ENCODE data around the gene SELENOW. TPM values are rescaled to one million over a fixed set of nuclear protein-coding genes. Genes with fewer than 3 reads are reported as not detected.
"Not testable (repeated sequence)": the region's sequence is repeated elsewhere in the genome, so short reads cannot be mapped to it uniquely, and the experiment has no call there.

SELENOW gene
- total and polyA plus RNA-seq, 4 donors: 329 to 692 (median 640) TPM

- peaks cover 5% of the 10 kb centered on the region for H3K4me1 ChIP-seq (ENCODE audit: control insufficient read depth, insufficient read depth, low read length)
- H3K27me3 ChIP-seq (ENCODE audit: control insufficient read depth, insufficient read depth, low read length): no peaks in the 10 kb centered on the region
- no peak overlapping the region for H3K27ac ChIP-seq (ENCODE audit: low read depth, low read length)
- DNase-seq (ENCODE audit: low read depth in 4 of 6, low spot score in 6 of 6): no peak
- peaks cover 9% of the 10 kb centered on the region for H3K36me3 ChIP-seq (ENCODE audit: control insufficient read depth, insufficient read depth, low read length)
- H3K9me3 ChIP-seq (ENCODE audit: control insufficient read depth, insufficient read depth, low read length): no peaks in the 10 kb centered on the region
- no peak overlapping the region for H3K4me3 ChIP-seq (ENCODE audit: low read depth, low read length)
- no CpG with 5 or more reads among the region's 1 CpG for WGBS (ENCODE audit: insufficient coverage)
Observed at GRCh38 chr19:47792616-47793015, 14.1 kb downstream of the SELENOW start.

DNA sequence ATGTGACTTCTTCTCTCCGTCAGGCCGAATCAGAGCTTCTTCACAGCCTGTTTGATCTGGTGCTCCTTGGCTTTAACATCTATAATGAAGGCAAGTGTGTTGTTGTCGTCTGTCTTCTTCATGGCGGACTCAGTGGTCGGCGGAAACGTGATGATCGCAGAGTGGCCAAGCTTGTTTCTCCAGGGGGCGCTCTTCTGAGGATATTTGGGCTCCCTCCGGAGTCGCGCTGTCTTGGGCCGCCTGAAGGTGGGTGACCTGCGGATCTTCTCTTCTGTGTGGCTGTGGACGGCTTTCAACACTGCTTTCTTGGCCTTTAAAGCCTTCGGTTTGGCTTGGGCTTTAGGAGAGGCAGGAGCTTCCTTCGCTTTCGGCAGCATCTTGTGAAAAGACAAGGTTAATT is 16.0 kb downstream of the SELENOW start:
- no peak for DNase-seq (ENCODE audit: low read depth in 4 of 6, low spot score in 6 of 6)
- peaks cover 5% of the 10 kb centered on the region for H3K4me1 ChIP-seq (ENCODE audit: control insufficient read depth, insufficient read depth, low read length)
- WGBS (ENCODE audit: insufficient coverage): 84% methylated on average over 16 of the region's 18 CpGs
- no peak overlapping the region for H3K4me3 ChIP-seq (ENCODE audit: low read depth, low read length)
- H3K27me3 ChIP-seq (ENCODE audit: control insufficient read depth, insufficient read depth, low read length): no peaks in the 10 kb centered on the region
- H3K36me3 ChIP-seq (ENCODE audit: control insufficient read depth, insufficient read depth, low read length): no peaks in the 10 kb centered on the region
- no peak overlapping the region for H3K27ac ChIP-seq (ENCODE audit: low read depth, low read length)
- no peaks in the 10 kb centered on the region for H3K9me3 ChIP-seq (ENCODE audit: control insufficient read depth, insufficient read depth, low read length)

DNA sequence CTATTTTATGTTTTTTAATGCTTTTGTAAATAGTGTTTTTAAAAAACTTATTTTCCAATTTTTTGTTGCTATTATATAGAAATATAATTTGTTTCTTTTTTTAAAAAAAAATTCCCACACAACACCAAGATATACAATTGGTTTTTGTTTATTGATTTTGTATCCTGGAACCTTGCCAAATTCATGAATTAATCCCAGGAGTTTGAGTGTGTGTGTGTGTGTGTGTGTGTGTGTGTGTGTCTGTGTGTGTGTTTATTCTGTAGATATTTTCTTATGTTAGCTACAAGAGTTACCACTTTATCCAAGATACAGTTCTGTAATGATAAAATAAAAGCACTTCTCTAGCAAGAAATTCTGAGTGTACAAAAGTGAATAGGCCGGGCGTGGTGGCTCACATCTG is 18.3 kb downstream of the SELENOW start:
- Histone ChIP-seq H3K4me1 (ENCODE audit: control insufficient read depth, insufficient read depth, low read length) (no peaks in the 10 kb centered on the region), H3K36me3 (ENCODE audit: control insufficient read depth, insufficient read depth, low read length) (no peaks in the 10 kb centered on the region), H3K9me3 (ENCODE audit: control insufficient read depth, insufficient read depth, low read length) (no peaks in the 10 kb centered on the region), H3K27me3 (ENCODE audit: control insufficient read depth, insufficient read depth, low read length) (no peaks in the 10 kb centered on the region), H3K4me3 (ENCODE audit: low read depth, low read length) (no peak overlapping the region), H3K27ac (ENCODE audit: low read depth, low read length) (no peak overlapping the region)
- no peak for DNase-seq (ENCODE audit: low read depth in 4 of 6, low spot score in 6 of 6)
- WGBS (ENCODE audit: insufficient coverage): 95% methylated on average over 2 of the region's 2 CpGs

GRCh38 chr19:47797996-47798903 is 19.7 kb downstream of the SELENOW start:
- no peak for DNase-seq (ENCODE audit: low read depth in 4 of 6, low spot score in 6 of 6)
- H3K4me1 ChIP-seq (ENCODE audit: control insufficient read depth, insufficient read depth, low read length): no peaks in the 10 kb centered on the region
- WGBS (ENCODE audit: insufficient coverage): 70% methylated on average over 11 of the region's 14 CpGs
- H3K27ac ChIP-seq (ENCODE audit: low read depth, low read length): no peak overlapping the region
- H3K27me3 ChIP-seq (ENCODE audit: control insufficient read depth, insufficient read depth, low read length): no peaks in the 10 kb centered on the region
- no peak overlapping the region for H3K4me3 ChIP-seq (ENCODE audit: low read depth, low read length)
- H3K9me3 ChIP-seq (ENCODE audit: control insufficient read depth, insufficient read depth, low read length): no peaks in the 10 kb centered on the region
- H3K36me3 ChIP-seq (ENCODE audit: control insufficient read depth, insufficient read depth, low read length): peaks cover 3% of the 10 kb centered on the region

DNA sequence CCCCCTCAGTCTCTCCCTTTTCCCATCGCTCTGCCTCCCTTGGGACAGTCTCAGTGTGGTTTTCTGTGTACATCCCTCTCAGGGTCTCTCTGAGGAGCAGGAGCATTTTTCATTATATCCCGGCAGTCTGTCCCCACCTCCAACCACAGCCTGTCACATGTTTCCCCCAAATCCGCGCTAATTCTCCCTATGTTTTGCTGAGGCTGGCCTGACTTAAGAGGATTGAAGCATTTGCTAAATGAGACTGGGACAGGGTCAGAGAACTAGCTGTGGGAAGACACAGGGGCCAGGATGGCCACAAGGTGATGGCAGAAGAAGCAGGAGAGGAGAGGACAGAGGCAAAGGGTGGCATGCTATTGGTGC is 20.4 kb downstream of the SELENOW start:
- H3K36me3 ChIP-seq (ENCODE audit: control insufficient read depth, insufficient read depth, low read length): peaks cover 3% of the 10 kb centered on the region
- WGBS (ENCODE audit: insufficient coverage): 86% methylated on average over 1 of the region's 4 CpGs
- DNase-seq (ENCODE audit: low read depth in 4 of 6, low spot score in 6 of 6): no peak
- H3K27ac ChIP-seq (ENCODE audit: low read depth, low read length): no peak overlapping the region
- H3K4me3 ChIP-seq (ENCODE audit: low read depth, low read length): no peak overlapping the region
- no peaks in the 10 kb centered on the region for H3K9me3 ChIP-seq (ENCODE audit: control insufficient read depth, insufficient read depth, low read length)
- no peaks in the 10 kb centered on the region for H3K27me3 ChIP-seq (ENCODE audit: control insufficient read depth, insufficient read depth, low read length)
- no peaks in the 10 kb centered on the region for H3K4me1 ChIP-seq (ENCODE audit: control insufficient read depth, insufficient read depth, low read length)

GRCh38 chr19:47801270-47801669 is 22.8 kb downstream of the SELENOW start:
- Histone ChIP-seq H3K4me1 (ENCODE audit: control insufficient read depth, insufficient read depth, low read length) (no peaks in the 10 kb centered on the region), H3K27me3 (ENCODE audit: control insufficient read depth, insufficient read depth, low read length) (no peaks in the 10 kb centered on the region), H3K4me3 (ENCODE audit: low read depth, low read length) (no peak overlapping the region), H3K36me3 (ENCODE audit: control insufficient read depth, insufficient read depth, low read length) (peaks cover 3% of the 10 kb centered on the region), H3K9me3 (ENCODE audit: control insufficient read depth, insufficient read depth, low read length) (no peaks in the 10 kb centered on the region), H3K27ac (ENCODE audit: low read depth, low read length) (no peak overlapping the region)
- WGBS (ENCODE audit: insufficient coverage): 100% methylated on average over 2 of the region's 4 CpGs
- no peak for DNase-seq (ENCODE audit: low read depth in 4 of 6, low spot score in 6 of 6)

DNA sequence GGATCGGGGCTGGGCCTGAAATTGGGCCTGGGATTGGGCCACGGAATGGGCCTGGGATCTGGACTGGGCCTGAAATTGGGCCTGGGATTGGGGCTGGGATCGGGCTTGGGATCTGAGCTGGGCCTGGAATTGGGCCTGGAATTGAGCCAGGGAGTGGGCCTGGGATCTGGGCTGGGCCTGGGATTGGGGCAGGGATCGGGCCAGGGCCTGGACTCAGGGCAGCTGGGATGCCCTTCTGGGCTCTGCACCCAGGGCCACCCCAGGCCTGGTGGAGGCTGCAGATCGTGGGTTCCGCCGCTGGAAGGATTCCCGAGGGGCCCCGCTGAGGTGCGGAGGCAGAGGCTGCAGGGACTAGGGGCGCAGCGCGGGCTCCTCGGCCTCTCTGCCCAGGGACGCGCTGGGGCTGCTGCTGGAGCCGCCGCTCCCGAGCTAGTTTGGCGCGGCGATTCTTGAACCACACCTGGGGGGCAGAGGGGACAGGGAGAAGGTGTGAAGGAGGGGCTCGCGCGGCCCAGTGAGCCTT is 24.1 kb downstream of the SELENOW start:
- no peaks in the 10 kb centered on the region for H3K9me3 ChIP-seq (ENCODE audit: control insufficient read depth, insufficient read depth, low read length)
- no peaks in the 10 kb centered on the region for H3K4me1 ChIP-seq (ENCODE audit: control insufficient read depth, insufficient read depth, low read length)
- WGBS (ENCODE audit: insufficient coverage): 85% methylated on average over 9 of the region's 25 CpGs
- H3K4me3 ChIP-seq (ENCODE audit: low read depth, low read length): no peak overlapping the region
- H3K27me3 ChIP-seq (ENCODE audit: control insufficient read depth, insufficient read depth, low read length): no peaks in the 10 kb centered on the region
- H3K27ac ChIP-seq (ENCODE audit: low read depth, low read length): no peak overlapping the region
- DNase-seq (ENCODE audit: low read depth in 4 of 6, low spot score in 6 of 6): no peak
- H3K36me3 ChIP-seq (ENCODE audit: control insufficient read depth, insufficient read depth, low read length): peaks cover 3% of the 10 kb centered on the region

DNA sequence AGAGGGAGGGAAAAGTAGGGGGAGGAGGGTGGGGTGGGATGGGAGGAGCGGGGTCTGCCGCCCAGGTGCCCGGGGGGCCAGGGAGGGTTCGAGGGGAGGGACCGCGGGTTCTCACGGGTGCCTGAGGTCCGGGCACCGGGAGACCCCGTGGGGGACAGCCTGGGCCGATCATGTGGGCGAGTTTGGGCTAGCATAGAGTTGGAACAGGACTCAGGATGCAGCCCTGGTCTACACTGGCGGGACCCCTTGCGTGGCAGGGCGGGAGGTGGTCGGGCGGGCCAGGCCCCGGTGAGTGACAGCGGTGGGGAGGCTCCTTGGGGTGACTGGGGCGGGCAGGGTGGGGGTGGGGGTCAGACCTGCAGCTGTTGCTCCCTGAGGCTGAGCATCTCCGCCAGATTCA is 24.6 kb downstream of the SELENOW start:
- 60% methylated on average over 11 of the region's 21 CpGs for WGBS (ENCODE audit: insufficient coverage)
- not testable (repeated sequence) for H3K9me3 ChIP-seq (ENCODE audit: control insufficient read depth, insufficient read depth, low read length); H3K36me3 ChIP-seq (ENCODE audit: control insufficient read depth, insufficient read depth, low read length); DNase-seq (ENCODE audit: low read depth in 4 of 6, low spot score in 6 of 6); H3K4me3 ChIP-seq (ENCODE audit: low read depth, low read length); H3K4me1 ChIP-seq (ENCODE audit: control insufficient read depth, insufficient read depth, low read length); H3K27me3 ChIP-seq (ENCODE audit: control insufficient read depth, insufficient read depth, low read length); H3K27ac ChIP-seq (ENCODE audit: low read depth, low read length)

DNA sequence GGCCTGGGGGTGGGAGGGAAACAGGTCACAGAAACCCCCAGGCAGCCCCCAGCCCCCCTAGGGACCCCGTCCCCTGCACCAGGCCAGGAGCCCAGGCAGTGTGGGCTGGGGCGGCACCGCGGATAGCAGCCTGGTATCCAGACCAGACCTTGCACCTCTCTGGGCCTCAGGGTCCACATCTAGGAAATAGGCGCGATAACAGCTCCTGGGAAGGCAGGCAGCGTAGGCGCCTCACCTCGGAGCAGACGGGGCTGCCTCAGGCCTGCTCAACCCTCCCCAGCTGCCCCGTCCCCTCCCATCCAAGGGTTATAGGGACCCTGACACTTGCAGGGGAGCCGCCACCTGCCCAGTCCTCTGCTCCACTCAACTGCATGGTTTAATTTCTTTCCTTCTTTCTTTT is 25.2 kb downstream of the SELENOW start:
- not testable (repeated sequence) for H3K4me1 ChIP-seq (ENCODE audit: control insufficient read depth, insufficient read depth, low read length); H3K9me3 ChIP-seq (ENCODE audit: control insufficient read depth, insufficient read depth, low read length); H3K4me3 ChIP-seq (ENCODE audit: low read depth, low read length); DNase-seq (ENCODE audit: low read depth in 4 of 6, low spot score in 6 of 6); H3K36me3 ChIP-seq (ENCODE audit: control insufficient read depth, insufficient read depth, low read length); H3K27me3 ChIP-seq (ENCODE audit: control insufficient read depth, insufficient read depth, low read length); H3K27ac ChIP-seq (ENCODE audit: low read depth, low read length)
- WGBS (ENCODE audit: insufficient coverage): no CpG with 5 or more reads among the region's 12 CpGs

GRCh38 chr19:47804451-47804850 is 25.9 kb downstream of the SELENOW start, which contains the start of gene TPRX1:
TSS of gene TPRX1 (minus strand) at chr19:47804551. CDS start at chr19:47804539, 12 bp downstream.
- DNase-seq (ENCODE audit: low read depth in 4 of 6, low spot score in 6 of 6); H3K4me1 ChIP-seq (ENCODE audit: control insufficient read depth, insufficient read depth, low read length); H3K4me3 ChIP-seq (ENCODE audit: low read depth, low read length); H3K27me3 ChIP-seq (ENCODE audit: control insufficient read depth, insufficient read depth, low read length); H3K36me3 ChIP-seq (ENCODE audit: control insufficient read depth, insufficient read depth, low read length); H3K27ac ChIP-seq (ENCODE audit: low read depth, low read length); H3K9me3 ChIP-seq (ENCODE audit: control insufficient read depth, insufficient read depth, low read length): not testable (repeated sequence)
- WGBS (ENCODE audit: insufficient coverage): 94% methylated on average over 3 of the region's 5 CpGs

All from spinal cord (tissue), 10 donors.